Measurements from ENCODE around the gene BHLHE40.
"Not testable (repeated sequence)": the region's sequence is repeated elsewhere in the genome, so short reads cannot be mapped to it uniquely, and the experiment has no call there.

BHLHE40 gene

GRCh38 chr3:4961865-4962264, 17.4 kb upstream of the BHLHE40 start:
- DNase-seq: not testable (repeated sequence)

- no peak for DNase-seq
Observed at GRCh38 chr3:4963669-4964570, 15.3 kb upstream of the BHLHE40 start.

GRCh38 chr3:4966006-4966405, 13.2 kb upstream of the BHLHE40 start:
- not testable (repeated sequence) for DNase-seq

GRCh38 chr3:4967683-4968082, 11.6 kb upstream of the BHLHE40 start:
- not testable (repeated sequence) for DNase-seq

GRCh38 chr3:4971437-4971836, 7.8 kb upstream of the BHLHE40 start:
- not testable (repeated sequence) for DNase-seq

- DNase-seq: no peak
Observed at GRCh38 chr3:4971838-4972237, 7.4 kb upstream of the BHLHE40 start.

- no peak for DNase-seq
Observed at GRCh38 chr3:4972652-4973643, 6.3 kb upstream of the BHLHE40 start.

- no peak for DNase-seq
Observed at GRCh38 chr3:4974154-4974553, 5.1 kb upstream of the BHLHE40 start.

GRCh38 chr3:4976109-4976508, 3.1 kb upstream of the BHLHE40 start:
- DNase-seq: peak in 12 of 51 donors; percentile 11 to 43 (median 29)

GRCh38 chr3:4977001-4977852, 2.0 kb upstream of the BHLHE40 start:
- peak in 32 of 51 donors; percentile 21 to 73 (median 44) for DNase-seq

- peak in 1 of 51 donors; percentile 68 for DNase-seq
Observed at GRCh38 chr3:4977853-4978203, 1.4 kb upstream of the BHLHE40 start.

- DNase-seq: peak; percentile 68 to 99 (median 86)
Observed at GRCh38 chr3:4978204-4978965, 852 bp upstream of the BHLHE40 start.

GRCh38 chr3:4978966-4979427, 240 bp upstream of the BHLHE40 start:
- DNase-seq: peak in 50 of 51 donors; percentile 61 to 99 (median 86)

- peak in 49 of 51 donors; percentile 22 to 84 (median 63) for DNase-seq
Observed at GRCh38 chr3:4980229-4981203, 1.3 kb downstream of the BHLHE40 start.

GRCh38 chr3:4981294-4981664, 2.0 kb downstream of the BHLHE40 start:
- no peak for DNase-seq

- DNase-seq: peak in 1 of 51 donors; percentile 34
Observed at GRCh38 chr3:4981665-4982494, 2.6 kb downstream of the BHLHE40 start.

- peak in 1 of 51 donors; percentile 4 for DNase-seq
Observed at GRCh38 chr3:4982773-4983738, 3.8 kb downstream of the BHLHE40 start.

All from hypothalamus (tissue), 51 donors.